ENCODE data around the gene DYNLT1.

DYNLT1 gene

DNA sequence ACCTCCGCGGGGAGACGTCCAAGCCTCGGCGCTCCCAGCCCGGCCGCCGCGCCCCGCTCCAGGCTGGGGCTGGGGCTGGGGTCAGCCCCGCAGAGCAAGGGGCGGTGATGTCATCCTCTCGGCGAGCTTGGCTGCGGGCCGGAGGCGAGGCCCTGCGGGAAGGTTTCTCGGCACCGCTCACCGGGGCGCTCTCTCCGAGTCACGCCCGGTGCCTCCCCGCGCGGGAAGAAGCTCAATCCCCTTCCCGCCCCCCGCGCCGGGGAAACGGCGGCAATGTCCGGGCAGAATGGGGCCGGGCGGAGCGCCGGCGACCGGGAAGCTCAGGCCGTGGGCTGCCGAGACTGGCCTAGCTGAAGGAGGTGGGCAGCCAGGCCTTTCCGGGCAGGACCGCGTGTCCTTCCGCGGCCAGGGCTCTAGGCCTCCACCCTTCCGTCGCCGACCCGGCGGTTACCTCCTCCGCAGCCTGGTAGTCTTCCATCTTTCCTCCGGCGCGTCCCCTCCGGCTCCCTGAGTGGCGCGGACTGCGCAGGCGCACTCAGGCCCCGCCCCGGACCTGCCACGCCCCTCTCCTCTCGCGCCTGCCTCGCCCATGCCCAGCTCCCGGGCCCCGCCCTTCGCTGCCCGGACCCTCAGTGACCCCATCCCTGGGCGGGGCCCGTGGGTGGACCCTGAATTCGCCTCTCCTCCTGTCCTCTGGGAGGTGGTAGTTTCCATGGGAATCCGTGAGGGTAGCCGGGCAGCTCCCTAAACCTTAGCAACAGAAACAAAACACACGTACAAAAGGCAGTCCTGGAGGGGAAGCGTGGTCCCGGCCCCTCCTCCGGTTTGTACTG, at the start of gene DYNLT1:
Gene DYNLT1, minus strand, starts transcription at position 513 of the 833 bp plus-strand sequence. Its CDS starts 35 bp downstream, at position 478.
- DNase-seq (ENCODE audit: low read depth, low spot score), result no peak
- TF ChIP-seq EZH2 (IDR thresholded peaks at IDR 0.05) (no peak), POLR2AphosphoS5 (IDR thresholded peaks at IDR 0.05; ENCODE audit: borderline replicate concordance, low read depth, low read length) (peak; percentile 98)
- no peaks in the 10 kb centered on the region for H3K9me3 ChIP-seq (ENCODE audit: low read depth, low read length)
- no peak within 1 kb of the TSS for H3K27ac ChIP-seq
- H3K4me3 ChIP-seq, result peak within 1 kb of the TSS; percentile 98
- no peaks in the 10 kb centered on the region; the same call in 1 of the 2 replicates for H3K36me3 ChIP-seq (ENCODE audit: insufficient read depth, low read length)
- H3K9ac ChIP-seq (ENCODE audit: insufficient read length), result peak within 1 kb of the TSS; percentile 86

DNA sequence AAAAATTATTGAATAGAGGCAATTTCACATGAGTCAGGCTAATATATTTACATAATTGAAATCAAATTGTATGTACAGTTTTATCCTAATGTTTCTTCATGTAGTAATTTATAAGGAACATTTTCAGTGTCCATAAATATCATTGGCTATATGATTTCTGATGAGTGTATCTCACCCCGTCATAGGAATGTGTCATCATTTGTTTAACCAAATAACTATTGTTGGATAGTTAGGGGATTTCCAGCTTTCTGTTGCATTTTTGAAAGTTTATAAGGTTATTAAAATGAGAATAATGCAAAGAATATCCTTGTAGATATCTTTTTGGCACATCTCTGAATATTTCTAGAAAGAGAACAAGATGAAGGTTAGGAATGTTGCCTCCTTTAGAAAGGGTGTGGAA, 44.3 kb upstream of the DYNLT1 start:
- H3K27ac ChIP-seq, result no peak overlapping the region
- TF ChIP-seq FOXP2 (optimal IDR thresholded peaks at IDR 0.05; ENCODE audit: control extremely low read depth, extremely low read length, insufficient read depth), result no peak
- no peak for TF ChIP-seq EZH2 (IDR thresholded peaks at IDR 0.05)
- TF ChIP-seq POLR2AphosphoS5 (IDR thresholded peaks at IDR 0.05; ENCODE audit: borderline replicate concordance, low read depth, low read length), result no peak
- no peaks in the 10 kb centered on the region for H3K36me3 ChIP-seq (ENCODE audit: insufficient read depth, low read length)
- H3K9ac ChIP-seq (ENCODE audit: insufficient read length), result no peak overlapping the region
- H3K4me3 ChIP-seq, result no peak overlapping the region
- no peak for DNase-seq (ENCODE audit: low read depth, low spot score)
- no peaks in the 10 kb centered on the region for H3K9me3 ChIP-seq (ENCODE audit: low read depth, low read length)

GRCh38 chr6:158687506-158687905, 43.0 kb upstream of the DYNLT1 start:
- TF ChIP-seq EZH2 (IDR thresholded peaks at IDR 0.05) (no peak), POLR2AphosphoS5 (IDR thresholded peaks at IDR 0.05; ENCODE audit: borderline replicate concordance, low read depth, low read length) (no peak), FOXP2 (optimal IDR thresholded peaks at IDR 0.05; ENCODE audit: control extremely low read depth, extremely low read length, insufficient read depth) (no peak)
- Histone ChIP-seq H3K4me3 (no peak overlapping the region), H3K27ac (no peak overlapping the region), H3K36me3 (ENCODE audit: insufficient read depth, low read length) (no peaks in the 10 kb centered on the region), H3K9me3 (ENCODE audit: low read depth, low read length) (no peaks in the 10 kb centered on the region), H3K9ac (ENCODE audit: insufficient read length) (no peak overlapping the region)
- no peak for DNase-seq (ENCODE audit: low read depth, low spot score)

DNA sequence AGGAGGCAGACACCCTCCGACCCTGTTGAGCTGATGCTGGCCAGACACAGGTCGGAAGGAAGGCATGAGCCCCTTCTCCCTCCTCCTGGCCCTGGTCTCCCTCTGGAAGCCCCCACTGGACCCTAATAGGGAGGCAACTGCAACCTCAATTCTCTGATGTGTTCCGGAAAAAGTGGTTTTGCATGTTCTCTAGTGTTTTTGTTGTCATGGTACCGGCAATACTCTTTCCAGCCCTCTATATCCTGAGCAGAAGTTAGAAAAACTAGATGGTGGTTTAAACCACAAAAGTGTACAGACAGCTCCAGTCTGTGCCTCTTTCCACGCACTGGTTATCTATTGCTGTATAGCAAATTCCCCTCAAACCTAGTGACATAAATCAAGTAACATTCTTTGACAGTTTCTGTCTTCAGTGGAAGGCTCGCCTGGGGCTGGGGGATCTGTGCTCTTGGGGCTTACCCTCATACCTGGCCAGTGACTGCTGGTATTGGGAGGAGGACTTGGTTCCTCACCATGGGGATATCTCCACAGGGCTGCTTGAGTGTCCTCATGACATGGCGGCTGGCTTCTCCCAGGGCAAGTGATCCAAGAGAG, 42.3 kb upstream of the DYNLT1 start:
- no peak for DNase-seq (ENCODE audit: low read depth, low spot score)
- Histone ChIP-seq H3K9me3 (ENCODE audit: low read depth, low read length) (no peaks in the 10 kb centered on the region), H3K27ac (no peak overlapping the region), H3K4me3 (no peak overlapping the region), H3K36me3 (ENCODE audit: insufficient read depth, low read length) (no peaks in the 10 kb centered on the region), H3K9ac (ENCODE audit: insufficient read length) (no peak overlapping the region)
- no peak for TF ChIP-seq EZH2 (IDR thresholded peaks at IDR 0.05)
- TF ChIP-seq POLR2AphosphoS5 (IDR thresholded peaks at IDR 0.05; ENCODE audit: borderline replicate concordance, low read depth, low read length), result no peak
- TF ChIP-seq FOXP2 (optimal IDR thresholded peaks at IDR 0.05; ENCODE audit: control extremely low read depth, extremely low read length, insufficient read depth), result no peak

DNA sequence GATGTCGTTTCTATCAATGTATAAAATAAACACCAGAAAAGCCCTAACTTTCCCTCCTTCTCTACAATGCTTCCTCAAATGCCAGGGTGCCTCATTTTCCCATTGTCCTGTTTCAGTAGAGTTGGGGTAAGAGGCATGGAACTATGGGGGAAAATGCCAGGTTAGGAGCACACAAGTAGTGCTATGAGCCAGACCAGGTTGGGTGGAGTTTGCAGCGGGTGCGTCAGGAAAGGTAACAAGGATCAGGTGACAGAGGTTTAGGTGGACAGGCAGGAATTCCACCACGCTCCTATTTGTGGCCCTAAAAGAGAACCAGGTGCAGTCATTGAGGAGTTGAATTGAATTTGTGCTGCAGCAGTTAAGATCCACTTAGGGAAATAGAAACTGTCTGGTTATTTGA, 41.8 kb upstream of the DYNLT1 start:
- Histone ChIP-seq H3K4me3 (no peak overlapping the region), H3K36me3 (ENCODE audit: insufficient read depth, low read length) (no peaks in the 10 kb centered on the region), H3K27ac (no peak overlapping the region), H3K9me3 (ENCODE audit: low read depth, low read length) (no peaks in the 10 kb centered on the region), H3K9ac (ENCODE audit: insufficient read length) (no peak overlapping the region)
- DNase-seq (ENCODE audit: low read depth, low spot score), result no peak
- no peak for TF ChIP-seq FOXP2 (optimal IDR thresholded peaks at IDR 0.05; ENCODE audit: control extremely low read depth, extremely low read length, insufficient read depth)
- TF ChIP-seq EZH2 (IDR thresholded peaks at IDR 0.05), result no peak
- TF ChIP-seq POLR2AphosphoS5 (IDR thresholded peaks at IDR 0.05; ENCODE audit: borderline replicate concordance, low read depth, low read length), result no peak

DNA sequence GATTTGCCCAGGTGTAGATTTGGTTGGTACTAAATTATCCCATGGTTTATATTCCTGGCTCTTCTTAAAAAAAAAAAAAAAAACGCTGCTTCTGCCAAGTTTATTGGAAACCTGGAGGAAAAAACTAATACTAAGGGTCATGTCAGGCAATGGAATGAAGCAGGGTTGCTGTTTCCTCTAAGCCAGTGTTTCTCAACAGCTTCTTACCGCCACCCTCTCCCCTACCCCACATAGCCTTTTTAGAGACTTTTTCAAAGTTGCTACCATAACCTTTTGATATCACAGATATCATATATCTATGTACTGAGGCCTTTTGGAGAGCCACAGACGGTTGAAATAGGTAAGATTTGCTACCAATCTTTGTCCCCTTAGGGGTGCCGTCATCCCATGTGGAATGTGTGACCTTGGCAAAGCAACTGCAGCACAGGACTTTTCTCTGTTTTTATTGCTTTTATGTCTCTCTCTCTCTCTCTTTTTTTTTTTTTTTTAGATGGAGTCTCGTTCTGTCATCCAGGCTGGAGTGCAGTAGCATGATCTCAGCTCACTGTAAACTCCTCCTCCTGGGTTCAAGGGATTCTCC, 40.3 kb upstream of the DYNLT1 start:
- H3K9ac ChIP-seq (ENCODE audit: insufficient read length), result no peak overlapping the region
- H3K36me3 ChIP-seq (ENCODE audit: insufficient read depth, low read length), result no peaks in the 10 kb centered on the region
- no peak for DNase-seq (ENCODE audit: low read depth, low spot score)
- H3K9me3 ChIP-seq (ENCODE audit: low read depth, low read length), result no peaks in the 10 kb centered on the region
- TF ChIP-seq POLR2AphosphoS5 (IDR thresholded peaks at IDR 0.05; ENCODE audit: borderline replicate concordance, low read depth, low read length) (no peak), EZH2 (IDR thresholded peaks at IDR 0.05) (no peak), FOXP2 (optimal IDR thresholded peaks at IDR 0.05; ENCODE audit: control extremely low read depth, extremely low read length, insufficient read depth) (no peak)
- H3K4me3 ChIP-seq, result no peak overlapping the region
- H3K27ac ChIP-seq, result no peak overlapping the region

GRCh38 chr6:158684311-158684710, 39.8 kb upstream of the DYNLT1 start:
- no peaks in the 10 kb centered on the region for H3K9me3 ChIP-seq (ENCODE audit: low read depth, low read length)
- TF ChIP-seq POLR2AphosphoS5 (IDR thresholded peaks at IDR 0.05; ENCODE audit: borderline replicate concordance, low read depth, low read length), result no peak
- no peak for TF ChIP-seq EZH2 (IDR thresholded peaks at IDR 0.05)
- TF ChIP-seq FOXP2 (optimal IDR thresholded peaks at IDR 0.05; ENCODE audit: control extremely low read depth, extremely low read length, insufficient read depth), result no peak
- H3K36me3 ChIP-seq (ENCODE audit: insufficient read depth, low read length), result no peaks in the 10 kb centered on the region
- DNase-seq (ENCODE audit: low read depth, low spot score), result no peak
- no peak overlapping the region for H3K27ac ChIP-seq
- no peak overlapping the region for H3K4me3 ChIP-seq
- H3K9ac ChIP-seq (ENCODE audit: insufficient read length), result no peak overlapping the region

DNA sequence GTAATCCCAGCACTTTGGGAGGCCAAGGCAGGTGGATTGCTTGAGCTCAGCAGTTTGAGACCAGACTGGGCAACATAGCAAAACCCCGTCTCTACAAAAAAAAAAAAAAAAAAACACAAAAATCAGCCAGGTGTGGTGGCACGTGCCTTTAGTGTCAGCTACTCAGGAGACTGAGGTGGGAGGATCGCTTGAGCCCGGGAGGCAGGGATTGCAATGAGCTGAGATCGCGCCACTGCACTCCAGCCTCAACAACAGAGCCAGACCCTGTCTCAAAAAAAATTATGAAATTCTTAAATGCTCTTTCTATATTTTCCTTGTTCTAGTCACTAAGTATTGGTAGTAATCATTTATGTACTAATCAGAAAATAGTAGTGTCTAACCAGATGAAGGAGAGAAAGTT, 35.9 kb upstream of the DYNLT1 start:
- TF ChIP-seq FOXP2 (optimal IDR thresholded peaks at IDR 0.05; ENCODE audit: control extremely low read depth, extremely low read length, insufficient read depth), result no peak
- no peak for TF ChIP-seq POLR2AphosphoS5 (IDR thresholded peaks at IDR 0.05; ENCODE audit: borderline replicate concordance, low read depth, low read length)
- TF ChIP-seq EZH2 (IDR thresholded peaks at IDR 0.05), result no peak
- no peak for DNase-seq (ENCODE audit: low read depth, low spot score)
- H3K4me3 ChIP-seq, result no peak overlapping the region
- no peak overlapping the region for H3K9ac ChIP-seq (ENCODE audit: insufficient read length)
- no peak overlapping the region for H3K27ac ChIP-seq
- no peaks in the 10 kb centered on the region for H3K36me3 ChIP-seq (ENCODE audit: insufficient read depth, low read length)
- H3K9me3 ChIP-seq (ENCODE audit: low read depth, low read length), result no peaks in the 10 kb centered on the region
